GM18508 (cell line): ENCODE measurements around the gene CNTN2.

Experiments used
- ATAC-seq: cut with Tn5 transposase; IDR thresholded peaks from one replicate; pipeline ENCODE4 v1.9.1; 2021; ENCODE audit warnings: moderate number of reproducible peaks; ENCODE audit not compliant: insufficient read depth, unreplicated experiment

The CNTN2 gene

DNA sequence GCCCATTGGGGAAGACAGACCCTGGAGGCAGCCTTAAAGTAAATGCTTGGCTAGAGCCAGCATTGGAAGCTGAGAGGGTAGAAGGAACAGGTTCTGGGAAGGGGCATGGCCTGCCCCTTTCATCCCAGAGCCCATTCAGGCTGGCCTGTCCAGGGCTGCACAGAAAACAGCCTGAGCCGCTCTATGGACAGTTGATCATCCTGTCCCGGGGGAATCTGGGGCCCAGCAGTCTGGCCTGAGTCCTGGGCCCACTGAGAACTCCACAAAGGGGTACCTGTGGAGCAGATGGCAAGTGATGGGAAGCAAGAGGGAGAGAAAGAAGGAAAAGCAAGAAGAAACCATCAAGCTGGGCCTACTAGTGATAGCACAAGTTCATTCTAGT lies 28.0 kb downstream of the CNTN2 start:
- ATAC-seq, result no peak

DNA sequence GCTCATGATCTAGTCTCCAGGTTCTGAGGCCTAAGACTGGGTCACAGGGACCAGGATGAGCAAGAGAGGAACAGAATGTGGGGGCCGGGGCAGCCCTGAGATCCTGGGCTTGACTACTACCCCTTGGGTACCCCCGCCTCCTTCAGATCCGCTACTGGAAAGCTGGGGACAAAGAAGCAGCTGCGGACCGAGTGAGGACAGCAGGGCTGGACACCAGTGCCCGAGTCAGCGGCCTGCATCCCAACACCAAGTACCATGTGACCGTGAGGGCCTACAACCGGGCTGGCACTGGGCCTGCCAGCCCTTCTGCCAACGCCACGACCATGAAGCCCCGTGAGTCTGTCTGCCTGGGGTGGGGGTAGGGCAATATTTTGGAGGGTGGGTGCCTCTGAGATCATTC lies 28.8 kb downstream of the CNTN2 start:
- no peak for ATAC-seq

DNA sequence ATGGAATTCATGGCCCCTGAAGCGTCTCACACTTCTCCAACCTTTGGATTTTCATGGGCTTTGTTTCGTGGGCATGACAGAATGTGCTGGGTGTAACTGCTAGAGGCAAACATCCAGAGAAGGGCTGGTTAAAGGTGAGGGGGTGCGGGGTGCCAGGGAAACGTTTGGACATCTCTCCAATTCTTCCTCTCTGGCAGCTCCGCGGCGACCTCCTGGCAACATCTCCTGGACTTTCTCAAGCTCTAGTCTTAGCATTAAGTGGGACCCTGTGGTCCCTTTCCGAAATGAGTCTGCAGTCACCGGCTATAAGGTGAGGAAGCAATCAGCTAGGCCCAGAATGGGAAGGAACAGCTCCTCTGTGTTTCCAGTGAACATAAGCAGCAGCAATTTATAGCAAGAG lies 29.3 kb downstream of the CNTN2 start:
- ATAC-seq, result no peak

DNA sequence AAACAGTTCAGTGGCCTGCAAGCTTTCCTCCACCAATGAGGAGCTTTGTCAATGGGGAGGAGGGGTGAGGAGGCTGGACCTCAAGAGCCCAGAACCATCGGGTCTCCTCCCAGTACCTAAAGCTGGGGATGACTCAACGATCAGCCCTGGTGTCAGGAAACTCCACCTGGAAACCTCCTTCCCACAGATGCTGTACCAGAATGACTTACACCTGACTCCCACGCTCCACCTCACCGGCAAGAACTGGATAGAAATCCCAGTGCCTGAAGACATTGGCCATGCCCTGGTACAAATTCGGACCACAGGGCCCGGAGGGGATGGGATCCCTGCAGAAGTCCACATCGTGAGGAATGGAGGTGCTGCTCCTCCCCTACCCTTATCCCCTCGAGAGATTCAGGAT lies 29.9 kb downstream of the CNTN2 start:
- ATAC-seq, result no peak

DNA sequence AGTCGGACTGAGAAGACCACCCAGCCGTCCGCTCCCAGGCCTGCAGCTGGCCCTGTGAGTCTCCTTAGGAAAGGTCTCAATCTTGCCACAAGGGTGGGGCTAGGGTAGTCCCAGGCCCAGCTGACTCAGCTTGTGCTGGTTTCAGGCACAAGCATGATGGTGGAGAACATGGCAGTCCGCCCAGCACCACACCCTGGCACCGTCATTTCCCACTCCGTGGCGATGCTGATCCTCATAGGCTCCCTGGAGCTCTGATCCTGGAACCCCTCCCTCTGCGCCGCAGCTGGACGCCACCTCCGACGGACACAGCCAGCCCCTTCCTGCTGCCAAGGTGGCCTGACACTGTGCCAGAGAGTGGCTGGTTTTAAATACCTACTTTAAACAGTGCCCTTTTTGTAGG lies 30.5 kb downstream of the CNTN2 start:
- ATAC-seq, result no peak

DNA sequence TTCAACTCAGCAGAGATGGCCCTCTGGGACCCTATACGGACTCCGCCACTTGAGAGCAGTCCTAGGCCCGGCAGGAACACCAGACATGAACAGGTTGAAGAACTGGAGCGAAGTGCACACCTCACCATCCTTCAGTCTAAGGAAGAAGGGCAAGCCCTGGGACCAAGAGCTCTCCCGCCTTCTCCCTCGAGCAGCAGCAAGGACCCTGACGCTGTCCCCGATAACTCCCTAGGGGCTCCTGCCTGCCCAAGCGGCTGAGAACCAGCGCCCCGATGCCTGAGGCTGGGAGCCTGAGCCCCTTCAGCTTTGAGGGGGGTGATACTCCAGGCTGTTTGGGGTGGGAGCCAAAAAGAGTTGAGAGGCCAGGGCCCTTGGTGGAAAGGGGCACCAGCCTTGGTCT lies 31.1 kb downstream of the CNTN2 start:
- no peak for ATAC-seq

DNA sequence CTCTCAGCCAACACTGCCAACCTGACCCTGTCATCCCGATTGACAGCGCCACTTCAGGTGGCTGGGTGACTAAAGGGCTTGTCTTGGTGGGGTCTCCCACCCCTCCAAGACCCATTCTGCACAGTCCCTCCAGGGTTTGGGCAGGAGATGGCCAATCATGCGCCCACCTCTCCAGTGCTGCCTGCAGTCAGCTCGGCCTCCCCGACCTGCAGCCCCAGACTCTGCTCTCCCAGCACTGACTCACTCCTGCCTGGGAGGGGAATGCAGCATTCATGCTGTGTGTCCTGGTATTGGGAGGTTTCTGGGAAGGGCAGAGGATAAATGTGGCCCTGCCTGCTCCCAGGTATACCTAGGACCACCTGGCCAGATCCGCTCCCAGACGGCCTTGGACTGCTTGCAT lies 31.5 kb downstream of the CNTN2 start:
- ATAC-seq, result no peak

DNA sequence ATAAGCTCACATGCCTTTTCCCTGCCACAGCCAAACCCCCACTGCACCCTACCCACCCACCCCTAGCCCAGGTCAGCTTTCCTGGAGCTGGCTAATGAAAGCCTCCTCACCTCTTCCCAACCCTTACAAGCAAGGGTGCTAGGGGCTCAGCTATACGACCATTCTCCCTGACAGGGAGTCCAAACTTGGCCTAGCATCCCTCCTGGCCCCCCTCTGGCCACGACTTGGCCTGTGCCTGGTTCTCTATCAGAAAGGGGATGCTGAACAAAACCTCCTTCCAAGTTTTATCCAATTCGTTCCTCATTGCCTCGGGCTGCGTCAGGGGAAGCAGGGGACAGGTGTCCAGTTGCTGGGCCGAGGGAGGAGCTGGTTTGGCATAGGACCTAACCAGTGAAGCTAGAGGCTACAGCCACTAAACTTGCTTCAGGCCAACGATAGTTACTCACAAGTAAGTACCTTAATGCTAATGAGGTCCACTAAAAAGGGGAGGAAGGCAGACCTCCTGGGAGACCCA lies 32.7 kb downstream of the CNTN2 start:
- ATAC-seq, result no peak

DNA sequence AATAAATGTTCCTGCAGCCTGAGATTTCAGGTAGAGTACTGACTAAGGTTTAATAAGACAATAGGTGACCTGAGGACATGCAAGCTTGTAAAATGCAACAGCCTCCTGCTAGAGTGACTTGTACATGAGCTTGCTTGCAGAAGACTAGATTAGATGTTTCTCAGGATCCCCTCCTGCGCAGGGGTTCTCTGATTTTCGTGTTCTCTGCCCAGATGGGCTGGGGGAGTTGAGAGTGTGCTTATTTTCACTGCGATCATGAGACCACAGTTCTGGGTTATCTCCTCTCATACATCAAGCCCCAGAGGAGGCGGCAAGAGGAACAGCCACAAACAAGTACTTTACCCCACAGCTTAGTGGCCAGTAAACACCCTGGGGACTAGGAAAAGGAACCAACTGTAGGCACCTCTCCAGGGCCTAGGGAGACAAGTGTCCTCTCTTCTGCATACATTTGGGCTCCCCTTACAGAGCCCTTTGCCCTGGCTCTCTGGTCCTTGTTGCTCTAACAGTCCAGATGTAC lies 33.3 kb downstream of the CNTN2 start:
- no peak for ATAC-seq

DNA sequence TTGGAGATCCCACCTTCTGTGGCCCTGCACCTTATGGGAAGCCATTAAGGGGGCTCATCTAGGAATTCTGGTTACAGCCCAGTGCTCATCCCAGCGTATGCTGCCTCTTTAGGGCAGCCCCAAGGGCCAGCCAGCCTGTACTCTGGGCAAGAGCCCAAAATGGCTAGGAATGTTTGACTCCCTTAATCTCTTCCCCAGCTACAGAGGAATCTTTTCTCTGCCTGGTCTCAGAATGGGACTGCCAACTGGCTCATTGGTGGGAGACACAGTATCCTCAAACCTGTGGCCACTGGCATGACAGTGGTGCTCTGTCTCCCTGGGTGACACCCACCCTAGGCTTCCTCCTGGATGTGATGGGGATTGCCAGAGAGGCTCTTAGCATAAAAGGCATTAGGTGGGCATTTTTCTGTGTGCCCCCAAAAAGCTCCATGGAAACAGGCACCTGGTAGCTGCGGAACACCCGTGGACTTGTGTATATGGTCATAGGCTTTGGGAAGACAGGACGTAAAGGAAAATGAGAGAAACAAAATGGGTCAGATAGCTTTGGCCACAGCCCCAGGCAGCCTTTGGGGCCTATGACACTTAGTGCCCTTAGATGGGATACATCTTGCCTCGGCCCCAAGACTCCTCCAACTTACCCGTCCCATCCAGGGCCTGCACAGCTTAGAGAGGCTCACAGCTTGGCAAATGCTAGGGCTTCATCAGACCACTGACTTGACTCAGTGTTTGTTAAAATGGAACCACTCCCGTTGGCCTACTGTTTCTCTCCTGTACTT lies 34.3 kb downstream of the CNTN2 start:
- no peak for ATAC-seq

DNA sequence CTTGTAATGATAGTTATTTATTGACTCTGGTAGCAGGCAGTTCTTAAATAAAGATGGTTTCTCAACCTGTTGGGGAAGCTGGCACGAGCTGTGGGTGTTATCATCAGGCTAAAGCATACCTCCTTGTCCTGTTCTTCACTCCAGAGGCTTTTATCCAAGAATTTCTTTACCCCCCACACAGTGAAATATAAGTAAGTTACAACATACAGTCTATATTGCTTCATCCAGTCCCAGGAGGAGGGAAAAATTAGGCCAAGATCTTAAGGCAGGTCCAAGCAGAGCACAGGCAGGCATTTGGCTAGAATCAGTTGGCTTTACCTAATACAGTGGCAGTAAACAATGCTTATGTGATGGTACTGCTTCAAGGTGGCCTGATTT lies 34.9 kb downstream of the CNTN2 start:
- ATAC-seq, result no peak

DNA sequence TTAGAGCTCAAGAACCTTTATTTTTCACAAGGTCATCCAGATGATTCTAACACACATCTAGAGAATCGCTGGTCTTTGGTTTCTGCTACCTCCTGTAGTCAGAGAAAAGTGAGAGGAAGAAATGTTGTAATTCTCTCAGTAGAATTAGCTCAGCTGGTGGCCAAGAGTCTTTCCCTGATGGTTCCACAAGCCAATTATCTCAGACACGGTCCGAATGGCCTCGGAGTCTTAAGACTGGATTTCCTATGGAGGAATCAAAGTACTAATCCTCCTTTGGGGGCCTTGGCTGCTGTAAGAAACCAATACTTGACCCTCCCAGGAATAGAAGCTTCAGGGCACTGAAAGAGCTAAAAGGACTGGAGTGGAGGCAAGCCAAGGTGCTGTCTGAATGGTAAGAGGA lies 39.4 kb downstream of the CNTN2 start:
- ATAC-seq, result no peak

DNA sequence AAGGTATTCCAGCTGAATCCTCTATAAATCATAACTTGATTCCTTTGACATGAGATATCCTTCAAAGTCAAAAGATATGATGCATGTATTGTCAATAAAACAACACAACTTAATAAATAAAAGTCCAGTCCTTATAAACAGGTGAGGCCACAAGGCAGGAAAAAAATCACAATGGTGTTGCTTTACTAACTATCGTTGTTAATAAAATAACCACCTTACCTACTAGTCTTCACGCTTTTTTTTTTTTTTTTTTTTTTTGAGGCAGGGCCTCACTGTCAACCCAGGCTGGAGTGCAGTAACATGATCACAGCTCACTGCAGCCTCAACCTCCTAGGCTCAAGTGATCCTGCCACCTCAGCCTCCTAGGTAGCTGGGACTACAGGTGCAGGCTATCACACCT lies 41.3 kb downstream of the CNTN2 start, which contains the start of gene TMEM81:
Gene TMEM81 (minus strand): TSS at position 101 of the 400 bp plus-strand sequence. CDS start 140 bp downstream, outside the sequence.
- ATAC-seq, result no peak

DNA sequence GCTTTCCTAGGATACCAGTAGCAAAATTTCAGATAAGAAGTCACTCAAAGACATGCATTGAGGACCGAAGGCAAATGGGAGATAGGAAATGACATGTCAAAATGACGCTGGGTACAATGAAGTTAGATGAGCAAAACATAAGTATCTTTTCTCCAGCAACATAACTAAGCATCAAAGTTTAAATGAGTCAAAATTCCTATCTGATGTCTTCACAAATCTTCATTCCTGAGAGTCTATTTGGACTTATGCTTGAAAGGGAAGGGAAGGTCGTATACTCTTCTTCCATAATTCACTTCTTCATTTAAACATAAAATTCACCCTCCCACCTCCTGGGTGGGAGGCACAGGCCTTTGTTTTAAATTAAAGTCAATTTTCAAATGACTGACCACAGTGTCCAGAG lies 45.3 kb downstream of the CNTN2 start:
- ATAC-seq, result no peak

DNA sequence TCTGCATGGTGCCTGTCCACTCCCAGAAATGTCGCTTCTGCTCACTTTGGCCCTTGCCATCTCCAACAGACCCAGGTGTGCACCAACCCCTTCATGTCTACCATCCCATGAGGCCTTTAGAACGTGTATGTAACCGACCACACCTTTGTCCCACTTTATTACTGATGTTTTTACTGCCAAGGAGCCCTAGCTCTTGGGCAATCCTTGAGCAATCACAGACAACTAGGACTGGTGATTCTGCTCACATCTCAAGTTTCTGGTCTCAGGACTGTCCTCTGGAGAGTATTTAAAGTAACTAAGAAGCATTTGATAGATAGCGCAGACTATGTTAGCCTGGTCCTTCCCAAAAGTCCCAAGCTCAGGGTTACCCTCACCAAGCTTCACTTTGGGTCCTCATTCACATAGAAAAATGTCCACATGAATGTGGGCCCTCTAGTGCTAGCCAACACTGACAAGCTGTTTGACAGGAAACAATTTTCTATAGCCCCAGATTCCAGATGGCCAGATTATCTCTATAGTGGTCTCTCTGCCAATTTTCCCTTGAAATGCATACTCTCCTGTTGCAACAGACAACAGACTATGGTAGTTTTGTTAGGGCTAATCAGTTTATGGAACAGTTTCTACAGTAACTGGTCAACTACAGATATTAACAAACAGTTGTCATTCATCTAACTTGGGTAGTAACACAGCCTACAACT lies 48.2 kb downstream of the CNTN2 start:
- ATAC-seq, result no peak

DNA sequence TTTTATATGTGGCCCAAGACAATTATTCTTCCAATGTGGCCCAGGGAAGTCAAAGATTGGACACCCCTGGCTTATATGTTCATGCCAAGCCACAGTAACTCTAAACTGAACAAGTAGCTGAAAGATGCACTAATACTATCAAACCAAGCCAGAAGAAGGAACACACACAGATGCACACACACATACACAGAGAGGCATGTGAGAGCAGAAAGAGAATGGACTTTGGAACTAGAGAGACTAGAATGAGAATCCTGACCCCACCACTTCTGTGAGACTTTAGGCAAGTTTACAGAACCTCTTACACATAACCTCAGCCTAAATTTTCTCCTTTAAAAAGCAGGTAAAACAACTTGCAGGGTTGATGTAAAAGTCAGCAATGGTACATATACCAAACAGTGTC lies 52.4 kb downstream of the CNTN2 start:
- ATAC-seq, result no peak

DNA sequence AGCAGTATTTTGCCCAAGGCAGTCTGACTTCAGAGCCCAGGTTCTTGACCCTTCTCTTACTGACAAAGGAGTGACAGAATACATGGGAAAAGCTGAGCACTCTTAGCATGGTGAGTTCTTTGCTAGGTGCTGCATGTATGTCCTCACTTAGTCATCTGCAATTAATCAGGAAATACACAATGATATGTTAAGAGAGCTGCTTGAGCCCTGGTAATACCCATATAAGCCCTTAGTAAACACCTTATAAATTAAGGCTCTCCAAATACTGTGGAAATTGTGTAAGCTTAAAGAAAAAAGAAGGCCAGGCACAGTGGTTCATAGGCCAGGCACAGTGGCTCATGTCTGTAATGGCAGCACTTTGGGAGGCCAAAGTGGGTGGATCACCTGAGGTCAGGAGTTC lies 55.2 kb downstream of the CNTN2 start:
- no peak for ATAC-seq

DNA sequence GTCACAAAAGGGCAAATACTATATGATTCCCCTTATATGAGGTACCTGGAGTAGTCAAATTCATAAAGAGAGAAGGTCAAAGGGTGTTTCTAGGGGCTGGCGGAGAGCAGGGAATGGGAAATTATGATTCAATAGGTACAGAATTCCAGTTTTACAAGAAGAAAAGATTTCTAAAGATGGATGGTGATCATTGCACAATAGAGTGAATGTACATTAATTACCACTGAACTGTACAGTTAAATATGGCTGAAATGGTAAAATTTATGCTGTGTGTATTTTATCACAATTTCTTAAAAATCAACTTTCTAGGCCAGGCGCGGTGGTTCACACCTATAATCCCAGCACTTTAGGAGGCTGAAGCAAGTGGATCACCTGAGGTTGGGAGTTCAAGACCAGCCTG lies 59.4 kb downstream of the CNTN2 start:
- no peak for ATAC-seq

DNA sequence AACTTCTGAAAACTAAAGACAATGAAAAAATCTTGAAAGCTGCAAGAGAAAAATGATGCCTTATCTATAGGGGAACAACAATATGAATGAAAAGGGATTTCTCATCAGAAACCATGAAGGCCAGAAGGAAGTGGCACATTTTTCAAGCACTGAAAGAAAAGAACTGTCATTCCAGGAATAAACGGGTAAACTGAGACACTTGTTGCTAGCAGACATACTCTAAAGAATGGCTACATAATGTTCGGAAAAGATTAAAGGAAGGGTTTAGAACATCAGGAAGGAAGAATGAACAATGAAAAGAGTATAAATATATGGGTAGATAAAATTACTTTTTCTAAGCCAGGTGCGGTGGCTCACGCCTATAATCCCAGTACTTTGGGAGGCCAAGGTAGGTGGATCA lies 64.3 kb downstream of the CNTN2 start:
- ATAC-seq, result no peak

DNA sequence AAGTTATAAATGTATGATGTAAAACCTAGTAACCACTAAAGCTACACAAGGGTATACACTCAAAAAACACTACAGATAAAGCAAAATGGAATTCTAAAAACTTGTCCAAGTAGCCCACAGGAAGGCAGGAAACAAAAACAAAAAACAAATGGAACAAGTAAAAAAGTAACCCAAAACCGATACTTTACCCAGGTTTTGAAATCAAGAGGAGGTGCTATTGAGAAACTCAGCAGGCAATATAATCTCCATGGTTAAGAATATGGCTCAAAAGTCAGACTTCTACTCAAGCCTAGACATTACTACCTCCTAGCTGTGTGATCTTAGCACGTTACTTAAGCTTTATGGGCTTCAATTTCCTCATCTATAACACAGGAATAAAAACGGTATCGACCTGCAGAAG lies 65.5 kb downstream of the CNTN2 start:
- no peak for ATAC-seq

DNA sequence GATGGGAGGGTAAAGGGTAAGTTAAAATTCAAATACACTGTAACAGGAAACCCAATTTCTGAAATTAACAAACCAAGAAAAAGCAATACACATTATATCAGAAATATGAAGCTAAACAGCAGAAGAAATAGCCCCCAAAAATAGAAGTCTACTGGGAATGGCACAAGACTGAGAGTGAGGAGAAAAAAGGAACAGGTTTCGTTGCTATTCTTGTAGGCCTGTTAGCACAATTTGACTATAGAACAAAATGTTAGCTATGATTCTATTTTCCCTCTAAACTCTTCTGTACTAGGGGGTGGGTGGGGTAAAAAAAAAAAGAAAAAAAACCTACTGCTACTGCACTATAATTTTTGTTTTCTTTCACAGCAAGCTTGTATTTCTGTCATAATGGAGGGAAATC lies 66.3 kb downstream of the CNTN2 start:
- no peak for ATAC-seq

DNA sequence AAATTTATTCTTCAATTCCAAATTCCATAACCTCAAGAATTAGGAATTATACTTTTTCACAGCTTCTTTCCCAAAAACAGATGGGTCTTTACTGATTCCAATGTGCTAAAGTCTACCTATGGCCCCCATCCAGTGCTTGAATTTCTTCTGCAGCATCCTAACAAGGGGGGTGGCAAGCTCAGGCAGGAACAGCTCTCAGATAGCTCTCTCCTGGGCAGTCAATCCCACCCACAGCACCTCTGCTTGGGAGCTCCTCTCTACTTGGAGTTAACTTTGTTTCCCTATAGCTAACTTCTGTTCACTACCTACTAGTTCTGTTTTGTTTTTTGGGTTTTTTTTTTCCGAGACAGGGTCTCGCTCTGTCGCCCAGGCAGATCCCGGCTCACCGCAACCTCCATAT lies 66.7 kb downstream of the CNTN2 start:
- no peak for ATAC-seq
